Stimulated activated CD8-positive, alpha-beta memory T cell treated with anti-CD3 and anti-CD28 coated beads, Interleukin-12 subunit alpha, Interleukin-12 subunit beta, amount 100 ng/mL, for 1 hour (primary cell): Measurements from ENCODE around the gene VPS37D.
A peak's percentile ranks its signal among the peaks of the same experiment; 100 is the strongest.

ENCODE experiments used
- DNase-seq: peaks from one replicate; pipeline ENCODE4 v3.0.0-alpha.2; 2020; ENCODE audit warnings: low read depth

Gene VPS37D

DNA sequence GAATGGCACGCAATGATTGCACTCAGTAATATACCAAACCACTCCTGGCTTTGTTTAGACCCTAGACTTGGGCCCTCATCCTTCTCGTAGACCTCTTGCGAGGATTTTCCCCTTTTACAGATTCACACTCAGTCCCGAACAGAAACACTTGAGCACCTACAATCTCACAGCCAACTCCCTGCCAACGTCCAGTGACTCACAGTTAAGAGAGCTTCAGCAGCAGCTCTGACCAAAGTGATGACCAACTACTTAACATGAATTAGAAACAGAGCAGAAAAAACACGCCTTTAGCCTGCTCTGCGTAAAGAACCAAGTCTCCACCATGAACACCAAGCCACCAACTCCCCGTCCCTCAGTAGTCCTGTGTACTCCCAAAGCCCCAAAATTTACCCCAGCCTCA, 13.4 kb downstream of the VPS37D start:
- DNase-seq = no peak

DNA sequence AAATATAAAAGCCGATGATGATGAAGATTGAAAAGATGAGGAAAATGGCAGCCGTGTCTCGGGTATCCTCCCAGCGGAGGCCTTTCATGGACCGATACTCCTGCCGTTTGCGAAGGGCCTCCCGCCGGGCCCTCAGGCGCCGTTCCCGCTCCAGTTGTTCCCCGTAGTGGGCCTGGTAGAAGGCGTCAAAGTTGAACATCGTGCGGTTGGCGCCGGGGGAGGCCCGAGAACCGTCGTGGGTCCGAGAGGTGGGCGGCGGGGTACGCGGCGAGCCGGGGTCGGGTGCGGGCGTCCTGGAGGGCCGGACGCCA, 15.1 kb downstream of the VPS37D start:
- no peak for DNase-seq

DNA sequence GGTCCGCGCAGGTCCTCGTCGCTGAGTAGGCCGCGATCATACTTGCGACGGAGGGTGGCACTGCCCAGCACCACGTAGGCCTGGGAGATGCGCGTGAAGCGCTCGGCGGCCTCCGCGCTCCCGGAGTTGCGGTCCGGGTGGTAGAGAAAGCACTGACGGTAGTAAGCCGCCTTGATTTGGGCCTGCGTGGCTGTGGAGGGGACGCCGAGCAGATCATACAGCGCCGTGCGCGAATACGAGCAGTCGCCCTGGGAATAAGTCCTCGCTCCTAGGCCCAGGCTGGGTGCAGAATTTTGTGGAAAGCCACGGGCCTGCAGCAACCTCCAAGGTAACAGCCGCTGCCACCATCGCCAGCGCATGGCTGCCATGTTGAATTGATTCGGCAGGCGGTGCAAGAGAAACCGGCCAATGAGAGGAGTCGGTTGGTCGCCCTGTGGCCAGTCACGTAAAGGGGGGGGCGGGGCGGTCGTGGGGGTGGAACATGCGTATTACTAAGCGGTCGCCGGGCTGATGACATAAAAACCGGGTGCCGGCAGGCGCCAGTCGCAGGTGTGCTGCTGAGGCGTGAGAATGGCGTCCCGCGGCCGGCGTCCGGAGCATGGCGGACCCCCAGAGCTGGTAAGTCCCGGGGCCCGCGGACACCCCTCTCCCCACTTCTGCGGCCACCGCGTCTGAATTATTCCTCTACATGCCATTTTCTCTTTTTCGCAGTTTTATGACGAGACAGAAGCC, 15.6 kb downstream of the VPS37D start, which contains the start of the genes BUD23 and DNAJC30:
BUD23 (plus strand) TSS at position 542 of the 732 bp plus-strand sequence; CDS start at position 571, 29 bp downstream.
DNAJC30 (minus strand) TSS at position 398 of the 732 bp plus-strand sequence; CDS start at position 368, 30 bp downstream.
- peak; percentile 94 for DNase-seq

DNA sequence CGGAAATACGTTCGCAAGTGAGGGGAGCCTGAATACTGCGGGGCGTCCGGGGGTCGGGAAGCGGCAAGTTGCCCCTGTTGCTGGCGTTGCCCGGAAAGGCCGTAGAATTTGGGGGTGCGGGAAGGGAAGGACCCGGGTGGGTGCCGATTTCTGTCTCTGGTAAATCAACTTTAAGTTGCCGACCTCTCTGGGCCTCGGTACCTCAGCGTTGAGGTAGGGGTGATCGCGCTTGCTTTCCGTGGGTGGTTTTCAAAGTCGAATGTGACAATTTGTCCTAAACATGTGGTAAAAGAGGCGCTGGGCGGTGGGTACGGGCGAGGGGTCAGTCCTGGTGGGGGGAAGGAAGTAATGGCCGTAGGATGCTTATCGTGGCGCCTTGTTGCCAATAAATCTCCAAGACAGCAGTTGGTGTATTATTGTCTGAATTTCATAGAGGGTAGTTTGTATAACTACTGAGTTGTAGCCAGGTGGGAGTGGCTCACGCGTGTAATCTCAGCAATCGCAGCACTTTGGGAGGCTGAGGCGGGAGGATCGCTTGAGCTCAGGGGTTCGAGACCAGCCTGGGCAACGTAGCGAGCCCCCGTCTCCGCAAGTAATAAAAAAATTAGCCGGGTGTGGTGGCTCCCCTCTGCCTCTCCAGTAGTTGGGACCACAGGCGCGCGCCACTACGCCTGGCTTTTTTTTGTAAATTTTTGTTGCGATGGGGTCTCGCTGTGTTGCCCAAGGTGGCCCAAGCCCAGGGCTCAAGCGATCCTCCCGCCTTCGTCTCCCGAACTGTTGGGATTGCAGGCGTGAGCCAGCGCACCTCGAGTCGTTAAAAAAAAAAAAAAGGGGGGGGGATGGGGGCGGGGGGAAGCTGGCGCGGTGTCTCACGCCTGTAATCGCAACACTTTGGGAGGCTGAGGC, 16.4 kb downstream of the VPS37D start:
- no peak for DNase-seq

DNA sequence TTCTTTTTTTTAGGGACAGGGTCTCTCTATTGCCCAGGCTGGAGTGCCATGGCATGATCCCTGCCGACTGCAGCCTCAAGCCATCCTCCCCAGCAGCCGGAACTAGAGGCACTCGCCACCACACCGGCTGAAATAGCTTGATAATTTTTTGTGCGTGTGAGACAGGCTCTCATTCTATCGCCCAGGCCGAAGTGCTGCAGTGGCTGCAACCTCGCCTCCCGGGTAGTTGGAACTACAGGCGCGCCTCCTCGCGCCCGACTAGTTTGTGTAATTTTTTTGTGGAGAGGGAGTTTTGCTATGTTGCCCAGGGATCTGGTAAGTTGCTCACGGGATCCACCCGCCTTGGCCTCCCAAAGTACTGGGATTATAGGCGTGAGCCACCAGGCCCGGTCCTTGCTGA, 17.7 kb downstream of the VPS37D start:
- no peak for DNase-seq

DNA sequence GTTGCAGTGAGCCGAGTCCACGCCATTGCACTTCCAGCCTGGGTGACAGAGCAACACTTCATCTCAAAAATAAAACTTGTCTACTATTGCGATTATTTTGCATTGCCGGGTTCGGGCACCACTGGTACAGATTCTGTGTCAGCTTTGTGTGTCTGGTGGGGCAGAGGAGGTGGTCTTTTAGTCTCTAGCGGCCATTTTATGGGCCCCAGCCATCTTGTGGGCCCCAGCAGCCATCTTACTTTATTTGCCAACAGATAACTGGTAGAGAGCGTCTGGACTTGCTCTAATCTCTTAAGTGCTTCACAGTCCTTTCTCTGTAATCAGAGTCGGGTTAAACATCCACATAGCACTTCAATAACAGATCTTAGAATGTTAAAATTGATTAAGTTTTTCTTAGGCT, 20.7 kb downstream of the VPS37D start:
- DNase-seq = no peak

DNA sequence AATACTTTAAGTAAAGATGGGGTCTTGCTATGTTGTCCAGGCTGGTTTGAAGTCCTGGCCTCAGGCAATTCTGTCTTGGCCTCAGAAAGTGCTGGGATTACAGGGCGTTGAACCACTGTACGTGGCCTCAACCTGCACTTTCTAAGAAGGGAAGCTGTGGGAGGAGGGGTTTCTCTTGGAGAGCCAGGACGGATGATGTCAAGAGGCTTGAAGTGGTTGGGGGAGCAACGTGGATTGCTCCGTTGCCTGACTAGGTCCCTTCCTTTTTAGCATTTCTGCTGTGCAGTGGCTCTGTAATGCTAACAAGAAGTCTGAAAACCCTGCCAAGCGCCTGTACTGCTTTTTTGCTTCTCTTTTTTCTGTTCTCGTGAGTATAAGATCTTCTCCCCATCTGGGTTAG, 23.0 kb downstream of the VPS37D start:
- no peak for DNase-seq

DNA sequence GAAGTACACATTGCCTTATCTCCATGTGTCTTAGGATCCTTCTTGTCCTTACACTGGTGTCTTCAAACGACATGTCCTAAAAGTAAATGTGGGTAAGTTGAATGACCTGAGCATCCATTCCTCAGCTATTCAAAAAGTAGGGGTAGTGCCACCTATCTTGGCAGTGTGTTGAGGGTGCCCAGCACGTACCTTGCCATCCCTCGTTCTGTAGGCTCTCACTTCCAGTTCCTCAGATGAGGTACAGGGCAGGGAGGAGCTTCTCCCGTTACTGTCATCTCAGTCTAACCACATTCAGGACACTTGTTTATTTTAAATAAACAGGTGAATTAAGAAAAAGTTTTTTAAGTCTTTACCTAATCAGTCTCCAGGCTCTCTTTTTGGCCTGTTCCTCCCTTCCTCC, 28.7 kb downstream of the VPS37D start:
- no peak for DNase-seq

DNA sequence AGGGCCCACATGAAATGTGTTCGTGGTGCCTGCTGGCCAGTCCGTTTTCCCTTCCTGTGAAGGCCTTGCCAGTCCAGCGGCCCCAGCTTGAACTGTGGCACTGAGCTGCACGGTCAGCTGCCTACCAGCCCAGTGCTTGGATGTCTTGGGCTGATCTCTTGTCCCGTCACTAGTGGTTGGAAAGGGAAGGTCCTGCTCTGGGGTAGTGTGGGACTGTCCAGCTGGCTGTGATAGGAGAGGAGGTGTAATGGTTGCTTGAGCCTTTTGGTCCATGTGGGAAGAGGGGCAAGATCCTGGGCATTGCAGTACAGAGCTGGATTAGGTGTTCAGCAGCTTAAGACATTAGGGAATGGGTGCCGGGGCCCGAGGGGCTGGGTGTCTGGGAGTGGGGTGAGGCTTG, 30.8 kb downstream of the VPS37D start:
- no peak for DNase-seq

DNA sequence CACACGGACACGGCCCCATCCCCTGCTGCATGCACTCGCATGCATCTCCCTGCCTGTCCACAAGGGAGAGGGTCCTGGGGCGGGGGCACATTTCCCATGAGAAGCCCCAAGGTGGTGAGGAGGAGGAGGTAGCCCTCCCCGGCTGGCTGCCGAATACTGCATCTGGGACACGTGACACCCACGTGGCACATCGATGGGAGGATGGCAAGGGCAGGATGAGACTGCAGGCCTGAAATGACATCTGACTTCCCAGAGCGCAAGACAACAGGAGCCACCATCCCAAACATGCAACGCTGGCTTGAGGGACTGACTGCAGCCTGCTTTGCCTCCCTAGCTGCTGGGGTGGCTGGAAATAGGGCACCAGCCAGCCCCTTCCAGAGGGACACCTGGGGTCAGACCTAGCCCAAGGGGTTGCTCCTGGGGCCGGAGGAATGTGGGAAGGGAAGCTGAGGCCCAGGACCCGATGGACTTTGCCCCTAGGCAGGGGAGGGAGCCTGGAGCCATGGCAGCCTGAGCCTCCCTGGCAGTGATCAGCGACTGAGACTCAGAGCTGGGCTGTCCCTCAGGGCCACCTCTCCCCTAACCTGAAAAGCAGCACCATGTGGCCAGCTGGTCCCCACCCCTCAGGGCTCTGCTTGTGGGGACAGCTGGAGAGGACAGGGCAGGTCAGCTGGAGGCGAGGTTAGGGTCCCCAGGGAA, 31.9 kb downstream of the VPS37D start:
- DNase-seq = no peak

DNA sequence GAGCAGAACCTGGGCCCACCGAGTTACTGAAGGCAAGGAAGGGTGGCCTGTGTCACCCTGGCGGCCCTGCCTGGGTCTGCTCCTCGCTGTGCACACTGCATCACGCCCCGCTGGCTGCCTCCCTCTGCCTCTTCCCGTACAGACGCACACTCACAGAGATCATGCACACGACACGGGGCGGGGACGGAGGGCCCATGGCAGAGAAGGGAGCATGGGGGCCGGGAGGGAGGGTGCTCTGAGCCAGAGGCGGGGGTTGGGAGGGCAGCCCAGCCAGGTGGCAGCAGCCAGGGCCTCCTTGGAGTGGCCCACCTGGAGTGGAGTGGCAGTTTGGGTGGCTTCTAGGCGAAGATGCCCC, 32.4 kb downstream of the VPS37D start:
- no peak for DNase-seq

DNA sequence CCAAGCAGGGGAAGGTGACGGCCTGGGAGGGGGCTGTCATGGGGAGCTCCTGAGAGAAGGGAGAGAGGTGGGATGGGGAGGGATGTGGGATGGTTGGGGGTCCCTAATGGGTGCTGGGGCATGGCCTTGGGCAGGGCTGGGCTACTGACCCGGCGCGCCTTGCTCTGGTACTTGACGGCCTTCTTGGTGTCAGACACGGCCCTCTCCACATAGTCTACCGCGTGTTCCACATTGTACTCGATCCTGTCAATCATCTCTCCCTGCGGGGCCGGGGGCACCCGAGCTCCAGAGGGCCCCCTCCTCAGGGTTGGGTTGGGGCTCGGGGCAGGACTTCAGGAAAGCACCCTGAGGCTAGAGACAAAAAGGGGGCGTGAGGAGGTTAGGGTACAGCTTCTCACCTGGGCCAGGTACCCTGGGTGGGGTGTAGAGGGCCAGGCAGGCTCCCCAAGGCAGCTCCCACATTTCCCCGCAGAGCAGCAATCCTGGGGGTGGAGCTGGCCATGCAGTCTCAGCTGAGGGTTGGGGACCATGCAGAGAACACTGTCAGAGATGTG, 33.0 kb downstream of the VPS37D start:
- no peak for DNase-seq

DNA sequence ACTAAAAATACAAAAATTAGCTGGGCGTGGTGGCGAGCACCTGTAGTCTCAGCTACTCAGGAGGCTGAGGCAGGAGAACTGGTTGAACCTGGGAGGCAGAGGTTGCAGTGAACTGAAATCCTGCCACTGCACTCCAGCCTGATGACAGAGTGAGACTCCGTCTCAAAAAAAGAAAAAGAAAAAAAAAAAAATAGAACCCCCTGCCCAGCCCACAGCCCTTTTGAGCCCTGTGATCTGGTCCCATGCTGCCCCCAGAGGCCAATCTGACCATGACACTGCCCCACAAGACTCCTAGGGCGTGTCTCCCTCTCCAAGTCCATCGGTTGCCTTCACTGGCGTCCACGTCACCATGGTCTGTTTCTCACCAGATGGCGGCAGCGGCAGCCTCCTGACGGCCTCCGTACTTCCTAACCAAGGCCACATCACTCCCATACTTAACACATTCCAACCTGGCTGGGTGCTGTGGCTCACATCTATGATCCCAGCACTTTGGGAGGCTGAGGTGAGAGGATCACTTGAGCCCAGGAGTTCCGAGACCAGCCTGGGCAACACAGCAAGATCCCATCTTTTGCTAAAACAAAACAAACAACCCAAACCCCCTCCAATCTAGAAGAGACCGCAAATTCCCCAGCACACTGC, 33.8 kb downstream of the VPS37D start:
- no peak for DNase-seq

DNA sequence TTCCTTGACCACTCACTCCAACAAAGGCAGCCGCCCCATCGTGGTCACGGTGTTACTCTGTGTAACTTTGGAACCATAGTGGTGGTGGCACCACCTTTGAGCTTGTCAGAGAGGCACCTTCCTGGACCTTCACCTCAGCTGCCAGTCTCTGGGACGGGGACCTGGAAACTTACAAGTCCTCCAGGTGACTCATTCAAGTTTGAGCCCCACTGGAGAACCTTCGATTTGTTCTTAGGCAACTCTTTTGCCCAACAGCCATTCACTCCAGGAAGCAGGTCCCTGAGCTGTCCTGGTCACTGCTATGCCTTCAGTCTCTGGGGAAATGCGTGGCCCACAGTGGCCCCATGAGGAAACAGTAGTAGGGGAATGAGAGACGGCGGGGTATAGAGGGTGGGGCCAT, 34.6 kb downstream of the VPS37D start:
- no peak for DNase-seq

DNA sequence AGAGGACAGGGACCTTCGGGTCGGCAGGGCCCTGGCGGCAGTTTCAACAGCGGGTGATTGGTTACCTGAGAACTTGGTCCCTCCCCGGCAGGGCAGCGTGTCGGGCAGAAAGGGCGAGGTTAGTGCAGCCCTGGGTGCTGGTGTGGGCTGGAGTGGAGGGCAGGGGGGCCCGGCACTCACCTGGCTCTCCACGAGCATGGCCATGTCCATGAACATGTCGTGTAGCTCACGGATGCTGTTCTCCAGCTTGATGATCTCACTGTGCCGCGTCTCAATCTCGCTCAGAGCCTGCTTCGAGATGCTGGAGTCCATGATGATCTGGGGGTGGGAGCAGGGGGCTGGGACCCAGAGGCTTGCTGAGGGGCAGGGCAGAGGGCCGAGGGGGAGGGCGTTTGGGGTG, 35.0 kb downstream of the VPS37D start:
- no peak for DNase-seq

DNA sequence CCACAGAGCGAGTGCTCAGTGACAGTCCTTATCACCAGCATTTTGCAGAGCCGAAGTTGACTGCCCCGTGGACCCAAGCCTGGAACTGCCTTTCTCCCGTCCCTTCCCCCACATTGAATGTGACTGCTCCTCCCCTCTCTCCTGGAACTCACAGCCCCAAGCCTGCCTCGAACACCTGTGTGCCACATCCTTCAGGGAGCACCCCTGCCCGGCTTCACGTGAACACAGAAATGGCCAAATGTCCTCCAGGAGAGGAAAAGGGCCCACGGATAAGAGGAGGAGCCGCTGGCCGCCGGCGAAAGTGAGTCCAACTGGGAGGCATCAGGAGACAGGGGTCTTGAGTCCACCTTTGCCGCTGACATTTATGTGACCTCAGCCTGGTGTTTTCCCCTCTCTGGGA, 35.6 kb downstream of the VPS37D start:
- no peak for DNase-seq

DNA sequence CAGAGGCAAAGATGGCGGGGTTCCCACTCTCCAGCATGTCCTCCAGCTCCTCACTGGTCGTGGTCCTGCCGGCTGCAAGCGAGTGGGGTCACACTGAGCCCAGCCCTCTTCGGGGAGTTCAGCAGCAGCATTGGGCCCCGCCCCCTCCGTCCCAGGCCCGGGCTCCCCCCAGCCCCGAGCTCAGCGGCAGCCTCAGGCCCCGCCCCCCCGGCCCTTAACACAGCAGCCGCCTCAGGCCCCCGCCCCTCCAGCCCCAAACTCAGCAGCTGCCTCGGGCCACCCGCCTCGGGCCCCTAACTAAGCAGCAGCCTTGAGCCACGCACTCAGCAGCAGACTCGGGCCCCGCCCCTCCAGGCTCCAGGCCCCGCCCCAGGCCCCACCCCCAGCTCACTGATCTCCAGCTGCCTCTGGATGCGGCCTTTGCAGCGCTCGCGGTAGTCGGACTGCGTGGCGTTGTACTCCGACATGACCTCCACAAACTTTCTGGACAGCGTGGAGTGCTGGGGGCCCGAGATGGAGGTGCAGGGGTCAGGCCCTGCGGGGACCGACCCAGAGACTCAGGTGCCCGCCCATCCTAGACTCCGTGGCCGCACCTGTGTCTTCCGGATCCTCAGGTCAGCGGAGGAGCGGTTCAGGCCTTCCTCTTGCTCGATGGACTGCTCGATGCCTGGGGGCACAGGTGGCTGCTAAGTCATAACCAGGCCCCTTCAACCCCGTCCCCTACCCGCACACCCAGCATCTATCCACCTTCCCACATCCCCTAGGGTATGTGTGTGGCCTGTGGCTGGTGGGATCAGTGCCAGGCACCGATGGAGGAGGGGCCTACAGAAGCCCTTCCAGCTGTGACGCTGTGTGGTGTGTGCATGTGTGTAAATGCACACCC, 36.4 kb downstream of the VPS37D start:
- DNase-seq = no peak

DNA sequence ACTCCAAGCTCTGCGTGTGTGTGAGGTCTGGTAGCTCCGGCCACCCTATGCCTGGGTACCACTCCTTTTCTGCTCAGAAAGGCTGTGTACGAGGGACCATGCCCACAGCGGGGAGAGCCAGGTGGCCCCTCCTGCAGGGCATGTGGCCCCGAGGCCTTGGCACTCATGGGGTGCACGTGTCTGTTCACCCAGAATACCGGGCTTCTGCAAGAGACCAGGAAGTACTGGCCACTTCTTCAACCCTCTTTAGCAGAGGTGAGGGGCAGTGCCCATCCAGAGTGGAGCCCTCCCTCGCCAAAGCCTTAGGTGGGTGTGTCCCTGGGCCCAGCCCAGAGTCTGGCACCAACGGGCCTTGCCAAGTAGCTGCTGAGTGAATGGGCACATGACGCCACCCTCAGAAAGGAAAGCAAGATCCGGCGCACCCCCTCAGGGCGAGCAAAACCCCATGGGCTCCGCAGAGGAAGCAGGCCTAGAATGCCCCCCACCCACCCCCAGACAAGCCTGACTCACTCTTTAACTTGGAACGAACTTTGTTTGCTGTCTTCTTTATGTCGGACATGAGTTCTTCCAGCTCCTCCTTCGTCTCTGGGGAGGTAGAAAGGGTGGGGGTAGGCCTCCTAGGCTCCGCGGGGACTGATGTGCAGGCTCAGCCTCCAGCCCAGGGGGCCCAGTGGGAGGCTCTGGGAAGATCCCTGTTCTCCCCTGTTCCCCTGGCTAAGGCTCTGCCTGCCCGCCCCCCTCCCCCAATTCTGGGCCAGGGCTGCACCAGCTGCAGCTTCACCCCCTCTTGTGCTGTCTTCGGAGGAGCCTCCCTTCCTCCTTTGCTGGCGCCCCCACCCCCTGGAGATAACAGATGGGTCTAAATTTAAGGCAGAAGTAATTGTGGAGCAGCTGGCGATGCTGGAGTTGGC, 37.3 kb downstream of the VPS37D start:
- no peak for DNase-seq

DNA sequence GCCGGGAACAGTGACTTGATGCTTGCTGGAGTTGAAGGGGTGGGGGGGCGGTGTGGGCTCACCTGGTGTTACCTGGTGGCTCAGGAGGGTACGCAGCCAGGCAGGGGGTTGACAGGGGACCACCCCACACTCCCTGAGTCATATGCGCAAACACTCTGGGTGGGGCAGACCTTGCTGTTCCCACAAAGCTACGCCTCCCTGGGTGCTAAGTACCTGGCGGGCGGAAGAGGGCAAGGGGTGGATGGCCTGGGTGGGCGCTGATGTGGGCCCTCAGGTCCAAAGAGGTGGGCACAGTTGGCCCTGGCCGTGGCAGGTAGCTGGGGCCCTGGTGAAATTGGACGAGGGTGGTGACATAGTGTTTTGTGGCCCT, 37.9 kb downstream of the VPS37D start:
- DNase-seq = no peak
